ENCODE data around the gene XAGE5.
"Not testable (repeated sequence)": the region's sequence is repeated elsewhere in the genome, so short reads cannot be mapped to it uniquely, and the experiment has no call there.

XAGE5 gene

GRCh38 chrX:52811065-52811625, at the start of gene XAGE5:
TSS of gene XAGE5 (plus strand) at chrX:52811287. CDS start at chrX:52812567, 1,280 bp downstream.
- no peak within 1 kb of the TSS for H3K4me3 ChIP-seq (ENCODE audit: control insufficient read depth, low read depth, low read length)
- TF ChIP-seq CTCF (conservative IDR thresholded peaks at IDR 0.05; ENCODE audit: control insufficient read depth, insufficient read depth, low read depth, low read length) = no peak

GRCh38 chrX:52765983-52766382, 45.1 kb upstream of the XAGE5 start:
- not testable (repeated sequence) for DNase-seq (ENCODE audit: low read depth); H3K4me3 ChIP-seq (ENCODE audit: control insufficient read depth, low read depth, low read length)

More at GRCh38 chrX:52811065-52811625, at the start of gene XAGE5:
- no peak for DNase-seq (ENCODE audit: low read depth)

- DNase-seq (ENCODE audit: low read depth); H3K4me3 ChIP-seq (ENCODE audit: control insufficient read depth, low read depth, low read length): not testable (repeated sequence)
These were observed 37.6 kb upstream of the XAGE5 start for GRCh38 chrX:52773504-52773903.

- DNase-seq (ENCODE audit: low read depth); H3K4me3 ChIP-seq (ENCODE audit: control insufficient read depth, low read depth, low read length): not testable (repeated sequence)
These were observed 13.8 kb upstream of the XAGE5 start, which contains the start of gene SPANXN5 for GRCh38 chrX:52797327-52797726. TSS of gene SPANXN5 (minus strand) at chrX:52797427. CDS start at chrX:52797348, 79 bp downstream.

GRCh38 chrX:52804876-52805275, 6.2 kb upstream of the XAGE5 start:
- DNase-seq (ENCODE audit: low read depth); H3K4me3 ChIP-seq (ENCODE audit: control insufficient read depth, low read depth, low read length): not testable (repeated sequence)

GRCh38 chrX:52819788-52820187, 8.7 kb downstream of the XAGE5 start:
- no peak for DNase-seq (ENCODE audit: low read depth)
- H3K4me3 ChIP-seq (ENCODE audit: control insufficient read depth, low read depth, low read length) = no peak overlapping the region
- no peak for TF ChIP-seq CTCF (conservative IDR thresholded peaks at IDR 0.05; ENCODE audit: control insufficient read depth, insufficient read depth, low read depth, low read length)

- DNase-seq (ENCODE audit: low read depth) = no peak
- TF ChIP-seq CTCF (conservative IDR thresholded peaks at IDR 0.05; ENCODE audit: control insufficient read depth, insufficient read depth, low read depth, low read length) = no peak
- no peak overlapping the region for H3K4me3 ChIP-seq (ENCODE audit: control insufficient read depth, low read depth, low read length)
These were observed 10.1 kb downstream of the XAGE5 start for GRCh38 chrX:52821079-52821760.

- no peak overlapping the region for H3K4me3 ChIP-seq (ENCODE audit: control insufficient read depth, low read depth, low read length)
- no peak for DNase-seq (ENCODE audit: low read depth)
- no peak for TF ChIP-seq CTCF (conservative IDR thresholded peaks at IDR 0.05; ENCODE audit: control insufficient read depth, insufficient read depth, low read depth, low read length)
These were observed 13.5 kb downstream of the XAGE5 start for GRCh38 chrX:52824608-52825007.

- H3K4me3 ChIP-seq (ENCODE audit: control insufficient read depth, low read depth, low read length) = no peak overlapping the region
- no peak for DNase-seq (ENCODE audit: low read depth)
- TF ChIP-seq CTCF (conservative IDR thresholded peaks at IDR 0.05; ENCODE audit: control insufficient read depth, insufficient read depth, low read depth, low read length) = no peak
These were observed 19.5 kb downstream of the XAGE5 start for GRCh38 chrX:52830551-52830950.
